Thyroid gland (tissue), 4 donors: ENCODE measurements around the gene CDH4.

Experiments
- CTCF ChIP-seq, 6 experiments: fragments of 200-600 bp in 3 of 6; fragments of 450-650 bp in 3 of 6; sonication (generic) in 3 of 6; IDR thresholded peaks; one replicate each; pipeline ENCODE4 v1.5.1; 2016 to 2019; ENCODE audit warnings: antibody characterized with exemption in 6 of 6, mild to moderate bottlenecking in 2 of 6, inconsistent platforms in 1 of 6, moderate library complexity in 1 of 6
- POLR2A ChIP-seq, 2 donors: fragments of 450-650 bp; IDR thresholded peaks; one replicate each; pipeline ENCODE4 v1.6.1; 2017; ENCODE audit warnings: antibody characterized with exemption in 2 of 2, mild to moderate bottlenecking in 2 of 2, moderate library complexity in 1 of 2

- no peak for TF ChIP-seq CTCF (IDR thresholded peaks at IDR 0.05)
- TF ChIP-seq POLR2A (IDR thresholded peaks at IDR 0.05) = no peak
Measured at GRCh38 chr20:61770113-61770585, 518.1 kb downstream of the CDH4 start.
